Stimulated activated CD8-positive, alpha-beta memory T cell treated with anti-CD3 and anti-CD28 coated beads, Interleukin-7, amount 100 ng/mL, for 24 hours (primary cell): ENCODE measurements around the gene ATP5MG.
A peak's percentile ranks its signal among the peaks of the same experiment; 100 is the strongest.
"Not testable (repeated sequence)": the region's sequence is repeated elsewhere in the genome, so short reads cannot be mapped to it uniquely, and the experiment has no call there.

ENCODE experiments used
- DNase-seq: peaks from one replicate; pipeline ENCODE4 v3.0.0-alpha.2; 2020; ENCODE audit warnings: low read depth

Gene ATP5MG

DNA sequence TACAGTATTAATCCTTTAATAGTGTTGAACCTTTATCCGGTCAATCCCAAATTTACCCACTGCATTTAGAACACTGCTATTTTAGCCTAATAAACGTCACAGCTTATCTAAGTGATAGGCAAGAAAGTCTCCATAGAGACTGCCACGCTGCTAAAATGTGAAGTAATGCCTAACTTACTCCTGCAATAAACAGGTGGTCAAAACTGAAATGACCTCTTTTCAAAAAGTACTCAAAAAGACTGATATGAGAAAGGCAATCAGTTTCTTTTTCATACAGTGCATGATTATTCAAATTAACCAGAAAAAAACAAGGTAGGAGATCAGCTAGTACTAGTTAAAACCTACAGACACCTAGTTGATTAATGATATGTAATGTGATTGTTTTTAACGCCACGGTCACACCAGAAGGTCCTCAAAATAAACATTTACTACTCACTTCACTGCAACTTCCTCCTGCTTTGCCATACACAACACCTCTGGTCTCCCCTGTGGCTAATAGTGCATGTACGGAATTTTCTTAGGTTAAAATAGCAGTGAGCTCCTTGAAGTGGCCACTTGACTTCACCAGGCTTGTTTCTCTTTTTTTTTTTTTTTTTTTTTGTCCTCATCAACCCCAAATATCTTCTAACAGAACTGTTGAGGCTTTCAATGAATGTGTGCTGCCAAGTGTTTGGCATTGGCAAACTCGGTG is 8.8 kb downstream of the ATP5MG start:
- DNase-seq, result no peak

GRCh38 chr11:118411530-118411929 is 10.1 kb downstream of the ATP5MG start:
- no peak for DNase-seq

GRCh38 chr11:118412921-118413320 is 11.5 kb downstream of the ATP5MG start:
- no peak for DNase-seq

DNA sequence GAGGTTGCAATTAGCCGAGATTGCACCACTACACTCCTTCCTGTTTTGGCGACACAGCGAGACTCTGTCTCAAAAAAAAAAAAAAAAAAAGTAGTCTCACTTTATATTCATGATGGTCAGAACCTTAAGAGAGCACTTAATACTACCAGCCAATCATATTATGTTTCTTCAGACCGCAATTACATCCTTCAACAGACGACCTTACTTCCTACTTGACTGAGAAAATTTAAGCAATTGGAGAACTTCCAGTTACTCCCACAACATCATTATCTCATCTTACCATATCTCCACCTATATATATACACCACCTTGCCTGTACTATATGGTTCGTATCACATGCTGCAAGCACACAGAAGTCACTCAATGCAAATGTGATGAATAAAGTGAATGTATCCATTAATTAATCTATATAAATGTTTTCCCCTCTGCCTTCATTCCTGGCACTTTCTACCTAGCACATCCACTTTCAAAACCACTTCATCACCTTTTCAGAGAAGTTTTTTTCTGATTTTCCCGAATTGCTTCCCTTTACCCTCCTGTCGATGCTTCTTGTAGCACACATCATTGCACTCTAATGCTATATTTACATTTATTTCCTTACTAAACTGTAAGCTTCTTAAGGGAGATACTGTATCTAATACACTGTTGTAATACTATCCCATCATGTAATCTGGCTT is 13.8 kb downstream of the ATP5MG start:
- no peak for DNase-seq

- DNase-seq, result no peak
Observed at GRCh38 chr11:118415739-118416068, 14.3 kb downstream of the ATP5MG start.

GRCh38 chr11:118416900-118417299 is 15.5 kb downstream of the ATP5MG start:
- not testable (repeated sequence) for DNase-seq

- no peak for DNase-seq
Observed at GRCh38 chr11:118417801-118418200, 16.4 kb downstream of the ATP5MG start.

- no peak for DNase-seq
Observed at GRCh38 chr11:118418766-118419165, 17.4 kb downstream of the ATP5MG start.

DNA sequence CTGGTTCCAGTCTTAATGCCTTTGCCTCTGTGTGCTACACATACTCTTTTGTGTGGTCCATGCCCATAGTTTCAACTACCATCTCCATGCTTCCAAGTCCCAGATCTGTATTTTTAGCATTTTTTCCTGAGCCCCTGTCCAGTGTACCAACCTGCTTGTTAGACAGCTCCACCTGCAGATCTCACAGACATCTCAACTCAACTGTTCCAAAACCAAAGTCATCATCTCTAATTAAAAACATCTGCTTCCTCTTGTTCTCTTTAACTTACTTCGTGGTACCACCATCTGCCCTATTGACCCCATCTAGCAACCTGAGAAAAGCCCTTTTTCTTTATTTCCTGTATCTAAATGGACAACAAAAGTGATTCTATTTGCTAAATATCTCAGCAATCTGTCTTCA is 26.3 kb downstream of the ATP5MG start:
- no peak for DNase-seq

DNA sequence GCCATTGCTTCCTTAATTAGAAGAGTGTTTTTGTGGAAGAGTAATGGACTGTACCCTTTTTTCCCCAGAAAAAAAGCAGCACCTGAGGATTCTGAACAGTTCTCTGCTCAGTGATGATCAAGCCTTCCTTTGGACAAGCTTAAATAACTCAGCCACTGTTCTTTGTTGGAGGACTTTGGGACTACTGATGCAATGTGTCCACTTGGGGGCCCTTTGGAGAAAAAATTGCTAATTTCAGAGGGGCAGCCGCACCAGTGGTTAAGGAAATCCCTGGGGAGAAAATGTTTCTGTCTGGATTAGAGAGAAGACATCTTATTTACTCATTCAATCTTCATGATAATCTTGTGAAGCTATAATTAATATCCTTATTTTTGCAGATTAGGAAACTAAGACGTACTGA is 29.6 kb downstream of the ATP5MG start:
- DNase-seq, result no peak

- DNase-seq, result no peak
Observed at GRCh38 chr11:118434123-118434552, 32.7 kb downstream of the ATP5MG start.

DNA sequence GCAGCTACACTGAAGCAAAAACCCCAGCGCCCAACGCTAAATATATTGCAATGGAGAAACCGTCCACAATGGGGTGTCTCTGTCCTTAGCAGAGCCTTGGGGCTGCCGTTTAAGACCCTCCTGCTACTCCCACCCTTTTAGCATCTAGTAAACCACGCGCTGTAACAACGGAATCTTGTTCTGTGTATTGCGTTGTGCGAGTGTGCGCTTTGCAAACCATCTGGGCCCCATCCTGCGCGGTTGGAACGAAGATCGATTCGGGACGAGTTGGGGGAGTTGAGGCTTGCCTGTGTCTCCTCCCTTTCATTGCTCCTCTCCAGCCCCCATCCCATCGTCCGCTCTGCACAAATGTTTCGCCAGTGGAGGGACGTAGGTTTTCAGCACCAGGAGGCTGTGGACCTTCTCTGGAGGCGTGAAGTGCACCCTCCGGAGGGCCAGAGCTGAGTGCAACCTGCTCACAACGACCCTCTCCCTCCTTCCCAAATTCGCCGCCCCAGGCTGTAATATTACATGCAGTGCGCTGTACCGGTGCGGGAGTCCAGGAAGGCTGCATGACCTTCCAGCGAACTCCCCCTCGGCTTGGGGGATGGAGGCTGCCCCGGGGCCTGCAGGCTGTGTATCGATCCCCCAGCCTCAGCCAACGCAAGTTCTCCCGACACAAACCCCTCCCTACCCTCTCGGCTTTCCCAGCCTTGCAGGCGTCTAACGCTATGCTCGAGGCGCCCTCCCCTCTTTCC is 33.3 kb downstream of the ATP5MG start:
- DNase-seq, result peak; percentile 14

DNA sequence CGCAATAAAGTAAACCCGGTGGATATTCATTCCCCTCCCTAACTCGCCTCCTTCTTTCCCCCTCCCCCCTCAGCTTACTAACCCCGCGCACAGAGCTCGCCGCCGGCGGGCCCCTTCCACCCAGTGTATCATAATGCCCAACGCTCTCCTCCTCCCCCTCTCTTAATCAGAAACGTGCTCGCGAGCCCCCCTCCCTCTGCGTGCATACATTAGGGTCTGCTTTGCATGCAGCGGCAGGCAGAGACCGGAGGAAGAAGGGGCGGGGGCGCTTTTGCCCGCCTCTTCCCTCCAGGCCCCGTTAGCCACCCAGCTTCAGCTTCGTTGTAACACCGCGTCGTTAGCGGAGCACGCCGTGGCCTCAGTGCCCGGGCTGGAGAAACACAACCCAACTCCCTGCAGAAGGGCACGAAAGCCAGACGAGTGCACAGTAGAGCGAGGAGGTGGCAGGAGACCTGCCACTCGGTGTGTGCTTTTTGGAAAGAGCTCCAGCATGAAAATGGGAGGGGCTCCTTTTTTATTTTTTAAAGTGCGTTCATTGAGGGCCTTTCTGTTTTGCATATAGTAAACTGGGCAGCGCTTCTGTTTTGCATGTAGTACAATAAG is 34.0 kb downstream of the ATP5MG start:
- DNase-seq, result peak; percentile 37

GRCh38 chr11:118435893-118436624 is 34.7 kb downstream of the ATP5MG start, which contains the start of gene KMT2A:
TSS of gene KMT2A (plus strand) at chr11:118436492. CDS start at chr11:118436513, 21 bp downstream.
- peak; percentile 88 for DNase-seq

DNA sequence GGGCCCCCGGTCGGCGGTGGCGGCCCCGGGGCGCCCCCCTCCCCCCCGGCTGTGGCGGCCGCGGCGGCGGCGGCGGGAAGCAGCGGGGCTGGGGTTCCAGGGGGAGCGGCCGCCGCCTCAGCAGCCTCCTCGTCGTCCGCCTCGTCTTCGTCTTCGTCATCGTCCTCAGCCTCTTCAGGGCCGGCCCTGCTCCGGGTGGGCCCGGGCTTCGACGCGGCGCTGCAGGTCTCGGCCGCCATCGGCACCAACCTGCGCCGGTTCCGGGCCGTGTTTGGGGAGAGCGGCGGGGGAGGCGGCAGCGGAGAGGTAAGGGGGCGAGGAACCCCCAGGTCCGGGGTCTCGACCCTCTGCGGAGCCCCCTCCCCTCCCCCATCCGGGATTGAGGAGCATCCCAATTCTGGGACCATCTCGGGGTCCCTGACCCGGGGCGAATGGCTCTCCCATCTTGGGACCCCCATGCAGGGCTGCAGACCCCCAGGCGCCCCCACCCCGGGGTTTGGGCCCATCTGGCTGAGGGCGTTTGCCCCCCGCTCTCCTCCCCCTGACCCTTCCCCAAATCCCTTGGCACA is 35.3 kb downstream of the ATP5MG start:
- DNase-seq, result no peak

DNA sequence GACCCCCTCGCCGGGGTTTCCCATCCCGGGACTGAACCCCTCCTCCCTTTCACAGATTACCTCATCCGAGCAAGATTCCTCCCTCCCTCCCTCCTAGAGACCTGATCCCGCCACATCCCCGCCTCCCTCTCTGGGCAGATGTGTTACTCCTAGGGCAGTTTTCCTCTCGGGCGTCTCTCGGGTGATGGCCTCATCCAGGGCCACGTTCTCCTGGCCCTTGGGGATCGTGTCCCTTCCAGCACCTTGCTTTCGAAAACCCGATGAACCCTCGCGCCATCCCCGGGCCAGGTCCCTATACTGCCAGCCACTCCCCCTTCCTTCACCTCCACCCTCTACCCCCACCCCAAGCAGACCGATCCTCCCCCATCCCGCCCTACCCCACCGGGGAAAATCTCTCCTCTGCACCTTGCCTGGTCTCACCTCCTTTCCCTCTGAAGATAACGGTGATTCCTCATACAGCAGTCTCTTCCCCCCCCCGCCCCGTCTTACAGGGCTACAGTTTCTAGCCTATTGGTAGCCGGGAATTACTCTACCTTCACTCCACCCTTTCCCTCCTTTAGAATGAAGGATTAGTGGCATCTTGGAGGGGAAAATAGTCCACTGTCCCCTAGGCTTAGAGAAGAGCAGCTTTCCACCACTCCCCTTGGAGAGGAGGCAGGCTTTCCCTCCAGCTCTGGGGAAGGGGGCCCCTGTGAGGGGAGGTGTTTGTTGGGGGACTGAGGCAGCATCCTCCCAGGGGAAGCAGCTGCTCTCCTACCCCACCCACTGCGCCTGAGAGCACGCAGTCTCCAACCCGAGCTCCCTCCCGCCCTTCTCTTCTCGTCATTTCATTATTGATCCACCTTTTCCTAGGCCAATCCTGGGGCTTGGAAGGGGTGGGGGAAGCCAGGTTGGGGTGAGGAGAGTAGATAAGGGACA is 36.1 kb downstream of the ATP5MG start:
- peak; percentile 15 for DNase-seq

- DNase-seq, result no peak
Observed at GRCh38 chr11:118438314-118438931, 37.0 kb downstream of the ATP5MG start.

DNA sequence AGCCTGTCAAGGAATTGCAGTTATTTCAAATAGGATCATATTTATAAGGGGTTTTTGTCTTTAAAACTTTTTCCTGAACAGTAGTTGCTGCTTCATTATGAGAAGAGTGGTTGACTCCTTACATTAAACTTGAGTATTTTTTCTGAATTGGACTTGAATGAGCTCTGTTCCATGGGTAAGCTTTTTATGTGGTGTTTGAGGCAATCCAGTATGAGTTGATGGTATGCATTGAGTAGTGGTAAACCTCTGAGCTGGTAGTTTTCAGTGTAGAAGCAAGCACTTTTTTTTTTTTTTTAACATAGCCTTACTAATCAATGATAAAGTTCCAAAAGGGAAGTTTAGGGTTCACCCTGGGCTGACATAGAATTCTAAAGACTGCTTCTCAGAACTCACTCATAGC is 38.2 kb downstream of the ATP5MG start:
- no peak for DNase-seq

- DNase-seq, result no peak
Observed at GRCh38 chr11:118441770-118442275, 40.4 kb downstream of the ATP5MG start.

DNA sequence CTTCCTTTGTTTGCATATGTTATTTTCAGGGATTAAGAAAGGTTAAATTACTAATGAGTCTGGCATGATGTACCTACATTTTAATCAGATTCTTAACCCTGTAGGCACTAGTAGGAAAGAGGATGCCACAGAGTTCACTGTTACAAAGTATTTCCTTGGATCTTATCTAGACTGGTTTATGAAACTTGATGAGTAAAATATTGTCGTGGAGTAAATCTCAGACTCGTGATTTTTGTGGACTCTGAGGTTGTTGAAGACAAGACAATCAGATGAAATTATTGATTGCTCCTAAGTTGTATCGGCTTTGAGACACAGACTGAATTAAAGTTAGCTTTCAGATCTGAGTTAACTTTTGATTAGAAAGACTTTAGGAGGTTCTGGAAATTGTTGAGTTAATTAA is 40.9 kb downstream of the ATP5MG start:
- DNase-seq, result no peak
